GM10847 (cell line): ENCODE measurements around the gene ADCY3.
A peak's percentile ranks its signal among the peaks of the same experiment; 100 is the strongest.

Experiments used
- POLR2A ChIP-seq: IDR thresholded peaks from 2 replicates; pipeline ENCODE4 v1.6.1; 2011; ENCODE audit not compliant: insufficient read length; ENCODE audit errors: extremely low read depth

ADCY3 gene

DNA sequence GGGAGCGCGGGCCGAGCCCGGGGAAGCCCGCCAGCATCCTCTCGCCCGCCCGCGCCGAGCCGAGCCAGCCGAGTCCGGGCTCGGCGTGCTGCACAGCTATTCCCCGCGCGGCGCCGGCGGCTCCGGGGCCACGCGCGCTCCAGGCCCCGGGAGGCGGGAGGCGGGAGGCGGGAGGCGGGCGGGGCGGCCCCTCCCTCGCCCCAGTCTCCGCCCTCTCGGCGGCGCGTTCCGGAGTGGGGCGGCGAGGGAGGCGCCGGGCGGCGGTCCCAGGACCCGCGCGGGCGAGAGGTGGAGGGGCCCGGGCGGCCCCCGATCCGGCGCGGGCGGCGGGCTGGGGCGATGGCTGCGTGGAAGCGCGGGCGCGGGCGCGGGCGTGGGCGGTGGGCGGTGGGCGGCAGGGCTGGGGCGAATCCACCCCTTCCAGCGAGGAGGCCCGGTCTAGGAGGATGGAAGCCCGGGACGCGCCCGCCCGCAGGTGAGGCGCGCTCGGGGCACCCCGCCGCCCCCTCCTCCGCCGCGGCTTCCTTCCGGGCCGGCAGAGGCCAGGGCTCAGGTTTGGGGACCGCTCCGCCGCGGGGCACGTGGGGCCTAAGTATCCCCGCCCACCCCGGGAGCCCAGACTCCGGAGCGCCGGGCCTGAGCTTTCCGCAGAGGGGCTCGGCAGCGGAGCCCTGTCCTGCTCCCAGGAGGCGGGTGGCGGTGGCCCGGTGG is at the start of gene ADCY3:
Gene ADCY3, minus strand, starts transcription at position 140 of the 711 bp plus-strand sequence. CDS start 1,250 bp downstream, outside the sequence.
- TF ChIP-seq POLR2A, result peak; percentile 29

GRCh38 chr2:24969784-24970183 is 49.7 kb upstream of the ADCY3 start:
- TF ChIP-seq POLR2A, result no peak

GRCh38 chr2:24961903-24962302 is 41.9 kb upstream of the ADCY3 start:
- no peak for TF ChIP-seq POLR2A

DNA sequence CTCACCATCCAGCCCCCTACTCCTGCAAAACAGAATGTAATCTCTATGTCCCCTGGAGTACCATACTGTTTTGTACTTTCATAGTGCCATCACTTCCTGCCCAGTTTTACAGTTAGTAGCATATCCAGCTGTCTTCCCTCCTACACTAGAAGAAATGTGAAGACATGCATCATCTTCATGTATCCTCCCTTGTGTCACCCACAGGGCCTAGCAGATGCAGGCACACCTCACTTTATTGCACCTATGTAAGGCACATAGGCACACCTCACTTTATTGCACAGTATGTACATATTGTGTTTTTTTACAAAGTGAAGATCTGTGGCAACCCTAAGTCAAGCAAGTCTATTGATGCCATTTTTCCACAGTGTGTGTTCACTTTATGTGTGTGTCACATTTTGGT is 39.7 kb upstream of the ADCY3 start:
- no peak for TF ChIP-seq POLR2A

DNA sequence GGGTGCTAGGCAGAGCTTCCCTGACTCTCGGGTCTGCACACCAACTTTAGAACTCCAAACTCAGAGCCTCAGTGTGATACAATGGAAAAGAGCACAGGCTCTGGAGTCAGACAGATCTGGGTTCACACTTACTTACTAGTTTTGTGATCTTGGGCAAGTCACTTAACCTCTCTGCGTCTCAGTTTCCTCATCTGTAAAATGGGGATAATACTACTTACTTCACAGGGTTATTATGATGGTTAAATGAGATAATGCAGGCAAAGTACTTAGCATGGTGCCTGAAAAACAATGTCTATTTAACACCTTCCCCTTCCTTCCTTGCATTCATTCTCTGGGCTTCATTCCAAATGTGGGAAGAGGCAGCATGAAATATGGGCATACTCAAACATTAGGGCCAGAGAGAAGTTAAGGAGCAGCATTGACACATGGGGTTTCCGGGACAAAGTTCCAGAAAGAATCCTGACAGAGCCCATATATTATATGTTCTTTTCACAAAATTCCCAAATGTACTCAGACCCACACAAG is 38.4 kb upstream of the ADCY3 start:
- TF ChIP-seq POLR2A, result no peak

GRCh38 chr2:24957976-24958375 is 37.9 kb upstream of the ADCY3 start:
- no peak for TF ChIP-seq POLR2A

- TF ChIP-seq POLR2A, result no peak
These were observed 37.2 kb upstream of the ADCY3 start for GRCh38 chr2:24957221-24957620.

DNA sequence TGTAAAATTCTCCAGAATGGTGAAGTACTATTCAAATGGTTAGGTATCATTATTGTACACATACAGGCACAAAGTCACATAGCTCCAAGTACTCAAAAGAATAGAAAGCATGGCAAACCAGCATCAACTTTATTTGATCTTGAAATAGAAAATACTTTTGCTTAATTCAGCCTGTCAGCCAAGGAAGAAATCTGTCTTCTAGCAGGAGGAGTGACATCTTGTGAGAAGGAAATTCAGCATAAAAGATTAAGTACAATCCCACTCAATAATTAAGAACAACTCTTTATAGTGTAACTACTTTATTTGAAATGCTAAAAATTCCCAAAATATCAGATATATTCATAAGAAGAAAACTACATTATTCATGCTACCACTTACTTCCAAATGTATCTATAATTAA is 35.9 kb upstream of the ADCY3 start:
- no peak for TF ChIP-seq POLR2A

DNA sequence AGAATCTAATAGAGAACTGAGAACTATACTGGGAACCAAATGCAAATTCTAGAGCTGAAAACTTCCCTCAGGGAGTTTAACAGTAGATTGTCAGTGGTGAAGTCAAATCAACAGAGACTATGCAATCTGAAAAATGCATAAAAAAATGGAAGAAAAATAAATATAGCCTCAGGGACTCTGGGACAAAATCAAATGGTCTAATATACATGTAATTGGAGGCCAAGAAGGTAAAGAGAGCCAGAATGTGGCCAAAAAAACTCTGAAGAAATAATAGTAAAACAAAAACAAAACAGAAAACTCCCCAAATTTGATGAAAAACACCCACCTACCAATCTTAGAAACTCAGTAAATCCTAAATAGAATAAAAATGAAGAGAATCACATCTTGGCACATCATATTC is 35.2 kb upstream of the ADCY3 start:
- TF ChIP-seq POLR2A, result no peak

GRCh38 chr2:24950102-24950501 is 30.1 kb upstream of the ADCY3 start:
- no peak for TF ChIP-seq POLR2A

DNA sequence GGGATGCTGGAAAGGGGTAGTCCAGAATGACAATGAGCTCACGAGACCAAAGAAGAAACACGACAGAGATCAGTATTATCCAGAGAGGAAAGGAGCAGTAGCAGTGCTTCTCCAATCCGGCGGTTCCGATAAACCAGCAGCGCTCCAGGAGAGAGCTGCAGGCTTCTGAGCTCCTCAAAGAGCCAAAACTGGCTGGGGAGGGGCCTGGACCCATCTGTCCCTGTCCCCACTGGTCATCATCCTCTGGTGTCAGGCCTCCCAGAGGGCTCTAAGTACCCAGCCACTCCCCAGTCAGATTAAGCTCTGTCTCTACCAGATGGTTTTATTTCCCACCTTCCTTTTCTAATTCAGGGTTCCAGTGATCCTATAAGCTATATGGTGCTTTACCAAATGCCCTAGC is 28.5 kb upstream of the ADCY3 start:
- TF ChIP-seq POLR2A, result no peak

DNA sequence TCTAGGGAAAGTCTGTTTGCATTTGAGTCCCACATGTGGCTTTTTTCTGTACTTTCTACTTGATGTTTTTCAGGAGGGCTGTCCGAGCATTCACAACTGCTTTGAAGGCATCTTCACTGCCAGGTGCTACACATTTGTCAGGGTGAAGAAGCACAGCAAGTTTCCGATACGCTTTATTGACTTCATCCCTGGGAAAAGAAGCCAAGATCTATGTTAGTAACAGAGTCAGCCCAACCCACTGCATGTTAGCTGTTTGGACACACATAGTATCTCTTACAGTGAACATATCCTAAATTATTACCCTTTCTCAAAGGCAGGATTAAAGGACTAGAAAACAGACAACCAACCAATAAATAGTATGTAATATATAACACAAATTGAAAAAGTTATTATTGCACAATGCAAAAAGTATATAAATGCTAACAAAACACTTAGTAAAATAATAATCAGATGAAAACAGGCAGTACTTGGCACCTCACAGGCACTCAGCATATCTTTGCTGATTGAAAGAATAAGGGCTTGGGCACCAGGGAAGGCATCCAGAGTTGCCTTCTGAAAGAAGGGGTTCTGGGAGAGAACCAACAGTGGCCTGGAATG is 27.6 kb upstream of the ADCY3 start:
- no peak for TF ChIP-seq POLR2A

- TF ChIP-seq POLR2A, result no peak
These were observed 25.9 kb upstream of the ADCY3 start for GRCh38 chr2:24945907-24946306.

- TF ChIP-seq POLR2A, result no peak
These were observed 23.5 kb upstream of the ADCY3 start for GRCh38 chr2:24943427-24944053.

DNA sequence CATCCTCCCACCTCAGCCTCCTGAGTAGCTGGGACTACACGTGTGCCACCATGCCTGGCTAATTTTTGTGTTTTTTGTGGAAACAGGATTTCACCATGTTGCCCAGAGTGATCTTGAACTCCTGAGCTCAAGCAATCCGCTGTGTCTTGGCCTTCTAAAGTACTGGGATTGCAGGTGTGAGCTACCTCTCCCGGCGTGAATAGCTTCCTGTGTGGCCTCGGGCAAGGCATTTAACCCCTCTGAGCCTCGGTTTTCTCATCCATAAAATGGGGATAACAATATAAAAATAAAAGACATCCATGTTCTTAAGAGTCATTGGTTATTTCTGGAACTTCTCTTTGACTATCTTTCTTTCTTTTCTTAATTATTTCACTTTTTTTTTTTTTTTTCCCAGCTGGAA is 19.3 kb upstream of the ADCY3 start:
- no peak for TF ChIP-seq POLR2A

DNA sequence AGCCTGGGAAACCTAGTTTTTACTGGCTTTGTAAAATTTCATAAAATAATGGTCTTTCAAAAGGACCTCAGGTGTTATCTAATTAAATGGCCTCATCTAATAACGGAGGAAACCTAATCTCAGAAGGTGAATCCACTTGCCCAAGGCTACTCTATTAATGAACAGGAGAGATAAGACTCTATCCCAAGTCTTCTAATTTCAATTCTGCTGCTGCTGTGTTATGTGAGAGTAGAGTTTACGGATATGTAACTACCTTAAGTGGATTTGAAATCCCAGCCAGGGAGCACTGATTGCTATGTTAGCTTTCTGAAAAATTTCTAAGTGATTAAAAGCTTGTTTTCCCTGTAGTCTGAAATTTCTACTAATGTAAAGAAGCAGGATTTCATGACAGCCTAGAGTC is 17.2 kb upstream of the ADCY3 start:
- no peak for TF ChIP-seq POLR2A
